HG02610 (cell line): Measurements from ENCODE around the gene NMD3.

Source experiments
- ATAC-seq: cut with Tn5 transposase; IDR thresholded peaks from one replicate; pipeline ENCODE4 v1.9.1; 2021; ENCODE audit warnings: mild to moderate bottlenecking, moderate library complexity; ENCODE audit not compliant: unreplicated experiment

NMD3 gene

DNA sequence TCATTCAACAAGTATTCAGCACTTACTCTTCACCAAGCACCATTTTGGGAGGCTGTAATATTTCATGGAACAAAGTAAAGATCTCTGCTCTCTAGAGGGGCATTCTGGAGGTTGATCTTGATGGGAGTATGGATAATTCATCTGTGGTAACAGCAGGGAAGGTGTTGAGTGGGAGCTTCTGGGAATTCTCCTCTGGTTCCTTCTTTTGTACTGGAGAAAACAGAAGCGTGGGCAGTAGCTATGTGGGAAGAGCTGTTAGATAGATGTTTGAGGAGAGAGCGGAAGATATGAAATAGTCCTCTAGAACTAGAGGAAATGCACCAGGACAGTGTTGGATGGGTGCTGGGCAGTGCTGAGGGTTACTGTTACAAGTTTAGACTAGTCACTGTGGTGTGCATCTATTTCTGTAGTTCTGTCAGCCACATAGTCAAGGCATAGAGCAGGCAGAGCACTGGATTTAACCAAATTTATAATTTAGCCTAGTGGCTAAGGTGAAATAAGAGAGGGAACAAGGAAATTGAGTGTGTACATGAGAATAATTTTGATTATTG is 9.6 kb downstream of the NMD3 start:
- no peak for ATAC-seq

DNA sequence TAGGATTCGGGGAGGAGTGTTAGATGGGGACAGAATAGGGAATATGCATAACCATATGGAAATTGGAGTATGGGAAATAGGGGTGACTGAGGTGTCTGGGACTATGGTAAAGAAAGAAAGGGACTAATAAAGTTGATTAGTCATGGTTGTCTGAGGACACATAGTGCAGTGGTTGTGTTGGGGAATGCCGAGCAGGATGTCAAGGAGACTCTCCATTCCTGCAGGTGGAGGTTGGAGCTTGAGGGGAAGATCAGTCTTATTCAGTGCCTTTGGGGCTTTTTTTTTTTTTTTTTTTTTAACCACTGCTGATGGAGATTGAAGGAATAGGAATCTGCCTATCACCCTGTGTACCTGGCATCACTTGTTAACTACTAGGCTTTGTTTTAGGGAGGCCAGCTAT is 10.8 kb downstream of the NMD3 start:
- ATAC-seq, result no peak

DNA sequence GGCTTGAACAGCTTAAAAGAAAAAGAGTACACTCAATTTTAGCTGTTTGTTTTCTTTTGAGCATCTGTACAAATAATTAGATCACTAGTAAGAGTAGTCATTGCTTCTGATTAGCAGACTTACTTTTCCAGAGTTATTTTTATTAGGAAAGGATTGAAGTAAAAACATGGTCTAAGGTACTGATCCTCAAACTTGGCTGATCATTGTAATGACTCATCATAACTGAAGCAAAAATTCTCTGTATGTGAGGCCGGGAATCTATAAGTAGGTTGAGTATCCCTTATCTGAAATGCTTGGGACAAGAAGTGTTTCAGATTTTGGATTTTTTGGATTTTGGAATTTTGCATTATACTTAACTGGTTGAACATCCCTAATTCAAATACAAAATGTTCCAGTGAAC is 12.4 kb downstream of the NMD3 start:
- ATAC-seq, result no peak

DNA sequence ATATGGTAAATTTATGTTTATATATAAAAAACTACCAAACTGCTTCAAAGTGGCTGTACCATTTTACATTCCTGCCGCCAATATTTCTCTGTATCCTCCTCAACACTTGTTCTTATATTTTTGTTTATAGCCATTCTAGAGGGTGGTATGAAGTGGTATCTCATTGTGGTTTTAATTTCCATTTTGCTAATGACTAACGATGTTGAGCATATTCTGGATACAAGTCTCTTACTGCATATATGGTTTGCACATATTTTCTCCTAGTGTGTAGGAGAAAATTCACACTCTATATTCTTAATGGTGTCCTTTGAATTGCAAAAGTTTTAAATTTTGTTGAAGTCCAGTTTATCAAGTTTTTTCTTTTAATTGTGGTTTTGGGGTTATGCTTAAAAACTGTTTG is 15.1 kb downstream of the NMD3 start:
- no peak for ATAC-seq

DNA sequence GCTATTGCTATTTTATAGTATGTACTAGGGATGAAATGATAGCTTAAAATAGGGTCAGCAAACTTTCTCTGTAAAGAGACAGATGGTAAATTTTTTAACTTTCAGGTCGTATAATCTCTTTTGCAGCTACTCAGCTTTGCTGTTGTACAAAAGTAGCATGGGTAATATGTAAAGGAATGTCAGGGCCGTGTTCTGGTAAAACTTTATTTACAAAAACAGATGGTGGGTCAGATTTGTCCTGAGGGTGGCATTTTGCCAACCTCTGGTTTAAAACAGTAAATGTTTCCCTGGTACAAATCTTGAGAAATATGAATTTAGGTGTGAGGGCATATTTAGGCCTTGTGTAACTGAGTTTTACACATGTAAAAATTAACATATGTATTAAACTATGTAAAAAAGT is 18.6 kb downstream of the NMD3 start:
- ATAC-seq, result no peak

DNA sequence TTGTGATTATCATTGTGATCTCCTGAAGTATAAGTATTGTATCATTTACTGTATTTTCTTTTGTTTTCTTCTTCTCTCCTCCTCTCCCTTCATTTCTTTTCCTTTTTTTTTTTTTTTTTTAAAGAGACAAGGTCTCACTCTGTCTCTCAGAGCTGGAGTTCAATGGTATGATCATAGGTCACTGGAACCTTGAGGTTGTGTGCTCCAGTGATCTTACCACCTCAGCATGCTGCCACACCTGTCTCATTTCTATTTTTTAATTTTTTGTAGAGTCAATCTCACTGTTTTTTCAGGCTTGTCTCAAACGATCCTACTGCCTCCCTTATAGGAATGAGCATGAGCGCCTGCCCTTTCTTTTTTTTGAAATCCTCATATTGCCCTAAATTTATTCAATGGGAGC is 23.4 kb downstream of the NMD3 start:
- peak; percentile 76 for ATAC-seq

DNA sequence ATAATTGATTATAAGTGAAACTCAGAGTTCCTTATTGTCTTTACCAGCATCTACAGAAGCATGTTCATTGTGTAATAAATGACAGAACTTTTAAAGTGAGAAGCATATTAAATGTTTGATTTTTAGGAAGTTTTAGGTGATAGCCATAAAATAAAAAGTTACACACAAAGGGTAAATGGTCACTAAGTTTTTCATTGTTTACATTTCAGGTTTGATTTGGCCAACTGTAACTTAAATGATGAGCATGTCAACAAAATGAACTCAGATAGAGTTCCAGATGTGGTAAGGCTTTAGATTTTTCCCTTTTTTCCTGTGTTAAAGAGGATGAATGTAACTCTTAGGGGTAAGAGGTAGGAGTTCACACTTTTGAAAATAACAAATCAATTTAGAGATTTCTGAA is 25.9 kb downstream of the NMD3 start:
- no peak for ATAC-seq

DNA sequence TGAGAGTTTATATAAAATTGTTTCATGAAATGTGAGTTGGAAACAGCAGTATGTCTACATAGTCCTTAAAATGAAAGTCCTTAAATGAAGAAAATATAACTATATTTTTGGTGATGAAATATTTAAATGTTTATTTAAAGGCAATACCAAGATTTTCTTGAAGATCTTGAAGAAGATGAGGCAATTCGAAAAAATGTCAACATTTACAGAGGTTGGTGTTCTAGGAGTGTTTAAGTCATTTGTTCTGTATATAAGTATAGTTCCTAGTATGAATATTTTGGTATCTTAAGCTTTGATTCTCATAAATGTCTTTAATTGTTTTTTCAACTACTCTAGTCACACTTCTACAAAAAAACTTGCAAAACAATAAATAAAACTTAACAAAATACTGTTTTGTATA is 29.0 kb downstream of the NMD3 start:
- no peak for ATAC-seq

DNA sequence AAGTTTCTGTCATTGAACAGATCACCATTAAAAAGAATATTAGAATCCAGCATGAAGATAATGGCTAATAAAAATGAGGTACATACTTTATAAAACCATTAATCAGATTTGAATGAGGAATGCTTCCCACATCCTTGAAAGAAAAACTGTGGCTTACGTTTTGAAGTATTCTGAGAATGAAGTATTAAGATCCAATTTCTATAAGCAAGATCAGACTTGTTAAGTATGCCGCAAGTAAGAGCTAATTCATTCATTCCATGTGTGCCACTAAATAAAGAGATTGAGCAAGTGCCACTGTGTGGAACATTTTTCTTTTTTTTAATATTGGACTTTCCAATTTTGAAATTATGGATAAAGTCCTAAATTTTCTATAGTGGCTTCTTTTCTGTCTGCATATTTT is 30.6 kb downstream of the NMD3 start:
- ATAC-seq, result no peak

DNA sequence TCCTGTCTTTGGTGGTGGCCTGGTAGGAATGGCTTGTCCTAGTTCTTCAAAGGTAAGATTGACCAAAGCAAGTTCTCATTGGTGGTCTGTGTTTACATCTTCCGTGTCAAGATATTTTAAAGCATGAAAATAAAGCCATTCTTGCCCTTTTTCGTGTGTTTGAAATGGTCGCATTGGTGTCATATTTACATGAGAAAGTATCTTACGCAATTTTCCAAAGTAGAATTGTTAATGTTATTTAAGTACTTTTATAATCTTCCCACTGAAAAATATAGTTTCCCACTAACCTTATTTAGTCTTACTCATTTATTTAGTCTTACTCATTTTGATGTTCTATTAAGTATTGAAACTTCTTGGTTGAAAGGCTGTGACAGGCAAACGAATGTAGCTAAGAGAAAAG is 31.0 kb downstream of the NMD3 start:
- no peak for ATAC-seq

DNA sequence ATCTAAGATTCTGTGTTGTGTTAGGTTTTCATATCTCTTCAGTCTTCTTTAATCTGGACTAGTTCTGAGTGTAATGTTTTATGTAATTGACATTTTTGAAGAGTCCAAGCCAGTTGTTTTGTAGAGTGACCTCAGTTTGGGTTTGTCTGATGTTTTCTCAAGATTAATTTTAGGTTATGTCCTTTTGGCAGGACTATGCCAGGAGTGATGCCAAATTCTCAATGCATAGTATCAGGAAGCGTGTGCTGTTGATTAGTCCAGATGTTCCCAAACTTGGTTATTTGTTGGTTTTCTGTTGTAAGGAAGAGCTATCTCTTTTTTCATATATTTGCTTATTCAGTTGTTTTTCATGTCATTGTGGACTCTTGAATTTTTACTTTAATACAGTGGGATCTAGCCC is 32.6 kb downstream of the NMD3 start:
- ATAC-seq, result no peak

DNA sequence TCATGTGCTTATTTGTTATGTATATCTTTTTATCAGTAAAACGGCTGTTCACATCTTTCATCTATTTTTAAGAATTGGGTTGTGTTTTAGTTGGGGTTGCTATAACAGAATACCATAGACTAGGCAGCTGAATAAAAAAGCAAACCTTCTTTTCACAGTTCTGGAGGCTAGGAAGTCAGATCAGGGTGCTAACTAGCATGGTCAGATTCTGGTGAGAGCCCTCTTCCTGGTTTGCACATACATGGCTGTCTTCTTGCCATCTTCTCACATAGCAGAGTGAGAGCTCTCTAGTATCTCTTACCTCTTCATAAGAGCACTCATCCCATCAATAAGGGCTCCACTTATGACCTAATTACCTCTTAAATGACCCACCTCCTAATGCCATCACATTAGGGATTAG is 33.8 kb downstream of the NMD3 start:
- no peak for ATAC-seq

DNA sequence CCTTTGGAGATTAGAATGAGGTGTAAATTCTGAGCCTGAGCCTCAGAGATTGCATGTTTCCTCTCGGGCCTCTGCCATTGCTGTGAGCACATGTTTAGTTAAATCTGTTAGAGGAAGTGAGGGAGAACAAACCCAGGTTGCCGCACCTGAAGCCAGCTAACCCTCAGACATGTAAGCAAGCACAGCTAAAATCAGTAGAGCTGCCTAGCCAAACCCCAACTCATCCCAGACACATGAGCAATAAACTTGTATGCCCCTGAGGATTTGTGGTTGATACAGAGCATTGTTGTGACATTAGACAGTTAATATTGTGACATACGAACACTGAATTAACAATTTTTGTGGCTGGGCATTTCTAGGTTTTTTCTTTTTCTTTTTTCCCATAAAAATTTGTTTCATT is 41.9 kb downstream of the NMD3 start:
- ATAC-seq, result no peak

DNA sequence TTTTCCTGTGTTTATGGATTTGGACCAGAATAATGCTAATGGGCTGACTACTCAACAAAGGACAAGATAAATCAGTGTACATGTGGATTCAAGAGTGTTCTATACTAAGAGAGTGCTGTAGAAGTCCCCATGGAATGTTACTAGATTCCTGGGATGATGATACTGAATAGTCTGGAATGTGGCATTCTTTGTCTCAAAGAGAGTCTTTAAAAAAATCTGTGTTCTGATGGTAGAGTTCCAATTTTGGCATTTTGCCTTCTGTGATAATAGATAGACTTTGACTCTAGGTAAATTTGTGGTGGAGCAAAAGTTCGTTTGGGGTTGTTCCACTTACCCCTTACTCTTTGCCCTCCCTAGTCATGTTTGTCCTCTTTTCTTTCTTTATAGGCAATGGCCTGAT is 43.7 kb downstream of the NMD3 start:
- no peak for ATAC-seq

DNA sequence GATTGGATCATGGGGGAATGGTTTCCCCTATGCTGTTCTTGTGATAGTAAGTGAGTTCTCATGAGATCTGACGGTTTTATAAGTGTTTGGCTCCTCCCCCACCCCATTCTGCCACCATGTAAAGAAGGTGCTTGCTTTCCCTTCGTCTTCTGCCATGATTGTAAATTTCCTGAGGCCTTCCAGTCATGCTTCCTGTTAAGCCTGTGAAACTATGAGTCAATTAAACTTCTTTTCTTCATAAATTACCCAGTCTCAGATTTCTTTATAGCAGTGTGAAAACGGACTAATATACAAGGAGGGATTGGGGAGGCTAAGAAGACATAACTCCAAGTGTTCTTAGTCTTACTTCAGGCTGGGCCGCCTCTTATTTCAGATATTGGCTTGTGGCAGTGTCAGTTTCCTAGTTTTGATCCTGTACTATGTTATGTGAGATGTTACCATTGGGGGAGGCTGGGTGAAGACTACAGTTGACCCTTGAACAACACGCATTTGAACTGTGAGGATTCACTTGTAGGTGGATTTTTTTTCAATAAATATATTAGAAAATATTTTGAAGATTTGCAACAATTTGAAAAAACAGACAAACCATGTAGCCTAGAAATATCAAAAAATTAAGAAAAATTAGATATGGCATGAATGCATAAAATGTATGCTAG is 44.9 kb downstream of the NMD3 start:
- no peak for ATAC-seq

DNA sequence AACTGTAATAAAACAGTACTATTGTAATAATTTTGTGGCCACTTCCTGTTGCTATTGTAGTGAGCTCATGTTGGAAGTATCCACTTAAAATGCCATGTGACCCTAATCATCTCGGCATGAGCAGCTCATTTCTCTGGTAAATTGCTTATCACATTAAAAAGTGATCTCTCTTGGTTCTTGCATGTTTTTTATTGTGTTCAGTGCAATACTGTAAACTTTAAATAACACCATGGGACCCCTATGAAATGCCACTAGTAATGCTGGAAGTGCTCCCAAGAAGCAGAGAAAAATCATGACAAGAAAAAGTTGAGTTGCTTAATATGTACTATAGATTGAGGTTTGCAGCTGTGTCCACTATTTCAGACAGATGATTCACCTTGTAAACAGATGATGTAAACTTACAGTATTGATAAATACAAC is 45.6 kb downstream of the NMD3 start:
- no peak for ATAC-seq

DNA sequence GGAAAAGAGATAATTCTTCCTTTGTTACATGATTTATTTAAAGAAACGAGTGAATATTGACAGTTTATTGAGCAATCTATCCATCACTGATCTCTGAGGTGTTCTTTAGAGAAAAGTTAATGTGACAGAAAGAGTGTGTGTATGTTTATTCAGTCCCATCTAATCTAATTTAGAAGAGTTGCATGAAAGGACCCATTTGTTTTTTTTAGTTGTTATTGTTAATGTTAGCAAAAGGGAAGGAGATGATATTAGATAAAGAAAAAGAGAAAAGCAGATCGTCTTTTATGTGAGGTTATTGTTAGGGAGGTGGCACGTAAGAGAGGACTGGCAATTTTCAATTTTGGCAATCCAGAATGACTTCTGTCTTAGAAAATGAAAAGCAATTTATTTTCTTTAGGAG is 46.5 kb downstream of the NMD3 start:
- ATAC-seq, result no peak

DNA sequence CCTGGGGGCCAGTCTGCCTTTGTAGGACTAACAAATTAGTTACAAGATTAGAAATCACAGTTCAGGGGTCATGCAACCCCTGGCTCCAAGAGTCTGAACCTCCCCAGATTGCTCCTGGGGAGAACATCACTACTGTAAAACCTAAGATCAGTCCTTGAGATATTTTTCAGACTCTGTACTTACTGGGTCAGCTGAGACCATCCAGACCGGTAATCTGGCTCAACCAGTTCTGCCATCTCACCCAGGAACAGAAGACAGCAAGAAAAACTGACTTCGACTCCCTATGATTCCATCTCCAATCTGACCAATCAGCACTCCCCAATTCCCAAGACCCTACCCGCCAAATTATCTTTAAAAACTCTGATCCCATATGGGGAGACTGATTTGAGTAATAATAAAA is 47.5 kb downstream of the NMD3 start:
- no peak for ATAC-seq

DNA sequence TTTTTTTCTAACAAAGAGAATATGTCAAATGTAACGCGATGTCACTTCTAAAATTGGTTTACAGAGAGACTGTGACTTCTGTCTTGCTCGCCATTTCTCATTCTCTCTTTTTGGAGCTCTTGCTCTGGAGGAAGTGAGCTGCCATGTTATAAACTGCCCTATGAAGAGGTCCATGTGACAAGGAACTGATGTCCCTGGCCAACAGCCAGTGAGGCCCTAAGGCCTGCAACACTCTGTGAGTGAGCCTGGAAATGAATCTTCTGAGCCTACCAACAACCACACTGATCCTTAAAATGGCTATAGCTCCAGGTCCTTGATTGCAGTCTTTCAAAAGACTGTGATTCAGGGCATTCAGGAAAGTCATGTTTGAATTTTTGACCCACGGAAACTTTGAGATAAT is 49.9 kb downstream of the NMD3 start:
- no peak for ATAC-seq

DNA sequence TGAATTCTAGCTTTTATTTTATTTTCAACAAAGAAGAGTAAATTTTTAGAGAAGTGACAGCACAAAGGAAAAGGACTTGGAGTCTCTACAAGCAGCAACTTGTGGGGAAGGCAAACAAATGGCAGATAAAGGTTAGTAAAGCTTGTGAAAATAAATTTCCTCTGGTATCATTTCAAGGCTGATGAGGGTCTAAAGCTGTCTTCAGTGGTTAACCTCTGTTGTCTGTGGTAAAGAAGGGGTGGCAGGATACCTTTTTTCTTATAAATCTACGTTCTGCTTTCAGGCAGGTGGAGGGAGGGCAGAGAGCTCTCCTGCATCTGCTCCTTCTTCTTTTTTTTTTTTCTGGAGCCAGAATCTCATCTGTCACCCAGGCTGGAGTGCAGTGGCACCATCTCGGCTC is 50.5 kb downstream of the NMD3 start:
- no peak for ATAC-seq

DNA sequence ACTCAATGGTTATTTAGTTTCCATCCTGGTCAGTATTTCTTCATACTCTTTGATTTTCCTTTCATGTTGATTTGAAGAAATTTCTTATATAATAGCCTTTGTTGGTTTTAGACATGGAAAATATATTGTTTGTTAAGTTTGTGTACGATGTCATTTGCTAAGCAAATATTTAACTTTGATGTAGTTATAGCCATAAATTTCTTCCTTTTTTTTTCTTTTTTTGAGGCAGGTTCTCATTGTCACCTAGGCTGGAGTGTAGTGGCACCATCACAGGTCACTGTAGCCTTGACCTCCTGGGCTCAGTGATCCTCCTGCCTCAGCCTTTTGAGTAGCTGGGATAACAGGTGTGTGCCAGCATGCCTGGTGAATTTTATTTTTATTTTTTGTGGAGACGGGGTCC is 51.4 kb downstream of the NMD3 start:
- no peak for ATAC-seq

DNA sequence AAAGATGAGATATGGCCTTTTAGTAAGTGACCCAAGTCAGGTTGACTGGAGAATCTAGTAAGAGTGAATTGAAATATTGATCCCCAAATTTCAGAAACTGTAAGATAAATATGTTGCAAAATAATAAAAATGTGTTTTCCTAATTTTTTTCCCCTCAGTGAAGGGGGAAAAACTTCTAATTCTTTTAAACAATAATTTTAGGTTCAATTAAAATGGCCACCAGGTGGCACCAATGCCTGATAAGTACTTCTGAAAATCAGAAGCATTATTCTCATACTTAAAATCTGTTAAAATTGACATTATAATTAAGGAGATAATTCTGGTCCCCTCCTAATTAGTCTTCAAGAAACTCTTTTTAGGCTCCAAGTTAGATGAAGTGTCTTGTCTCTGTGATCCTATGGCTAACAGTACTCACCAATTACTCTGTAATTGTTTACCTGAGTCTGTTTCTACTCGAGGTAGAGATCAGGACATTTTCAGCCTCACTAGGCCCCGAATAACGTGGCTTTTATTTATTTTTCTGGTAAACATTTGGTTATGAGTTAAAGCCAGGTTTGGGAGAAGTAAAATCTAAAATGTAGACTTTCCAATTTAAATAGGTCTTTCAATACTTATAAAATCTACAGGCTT is 52.6 kb downstream of the NMD3 start:
- no peak for ATAC-seq
